Ectodermal cell (in vitro differentiated cells): ENCODE results near the gene NAP1L5.

Source experiments
- H3K27ac ChIP-seq: 2 replicates; pipeline ENCODE4 v1.7.0; 2013; ENCODE audit warnings: mild to moderate bottlenecking, low read depth, low read length; ENCODE audit not compliant: insufficient read depth, poor library complexity, severe bottlenecking
- H3K27me3 ChIP-seq: 2 replicates; pipeline ENCODE4 v1.7.0; 2013; ENCODE audit warnings: mild to moderate bottlenecking, low read length; ENCODE audit not compliant: insufficient read depth, control insufficient read depth, poor library complexity, severe bottlenecking
- H3K36me3 ChIP-seq: one replicate; pipeline ENCODE4 v1.7.0; 2013; ENCODE audit warnings: low read length; ENCODE audit not compliant: control insufficient read depth, insufficient read depth
- H3K4me1 ChIP-seq: one replicate; pipeline ENCODE4 v1.7.0; 2013; ENCODE audit warnings: low read length; ENCODE audit not compliant: control insufficient read depth, insufficient read depth
- H3K4me3 ChIP-seq: 2 replicates; pipeline ENCODE4 v1.7.0; 2013; ENCODE audit warnings: low read depth, low read length, control low read depth; ENCODE audit not compliant: insufficient read depth
- H3K9me3 ChIP-seq: 2 replicates; pipeline ENCODE4 v1.7.0; 2013; ENCODE audit warnings: mild to moderate bottlenecking, low read length, moderate library complexity; ENCODE audit not compliant: control insufficient read depth
- WGBS, 2 experiments: methylation state at CpG; one replicate each; pipeline ENCODE4 v1.1.7; 2013; ENCODE audit warnings: missing lambda C conversion rate in 2 of 2; 5-methylcytosine and 5-hydroxymethylcytosine counted together

NAP1L5 gene

GRCh38 chr4:88736264-88736663, 38.6 kb upstream of the NAP1L5 start:
- Histone ChIP-seq H3K27ac (no peak overlapping the region), H3K4me1 (no peaks in the 10 kb centered on the region), H3K27me3 (no peaks in the 10 kb centered on the region), H3K36me3 (no peaks in the 10 kb centered on the region), H3K4me3 (no peak overlapping the region), H3K9me3 (no peaks in the 10 kb centered on the region)
- WGBS, 2 experiments, result 99 to 100% methylated on average over 3 of the region's 3 CpGs

DNA sequence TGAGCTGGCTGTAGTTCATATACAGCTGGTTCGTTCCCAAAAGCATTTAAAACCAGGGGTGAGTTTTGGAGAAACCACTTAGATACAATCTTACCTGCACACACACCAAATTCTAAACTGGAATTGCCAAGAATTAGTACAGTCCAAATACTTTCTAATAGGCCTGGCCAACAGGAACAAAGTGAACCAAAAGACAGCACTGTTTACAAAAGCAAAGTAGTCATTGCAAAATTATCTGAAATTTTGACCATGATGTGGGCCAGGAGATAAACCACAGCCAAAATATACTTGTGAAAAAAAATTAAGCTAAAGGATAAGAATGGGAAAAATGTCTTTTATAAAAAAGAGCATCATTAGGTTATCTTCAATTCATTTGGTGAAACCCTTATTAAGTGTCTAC, 37.9 kb upstream of the NAP1L5 start:
- no peaks in the 10 kb centered on the region for H3K4me1 ChIP-seq
- no peaks in the 10 kb centered on the region for H3K36me3 ChIP-seq
- H3K9me3 ChIP-seq, result no peaks in the 10 kb centered on the region
- H3K4me3 ChIP-seq, result no peak overlapping the region
- H3K27ac ChIP-seq, result no peak overlapping the region
- H3K27me3 ChIP-seq, result no peaks in the 10 kb centered on the region
- WGBS, 2 experiments, result 85 to 96% methylated on average over 1 of the region's 1 CpG

- Histone ChIP-seq H3K4me3 (no peak overlapping the region), H3K4me1 (no peaks in the 10 kb centered on the region), H3K36me3 (no peaks in the 10 kb centered on the region), H3K27ac (no peak overlapping the region), H3K9me3 (no peaks in the 10 kb centered on the region), H3K27me3 (no peaks in the 10 kb centered on the region)
- WGBS, 2 experiments, result 94 to 96% methylated on average over 3 of the region's 3 CpGs
Measured at GRCh38 chr4:88734403-88734949, 36.8 kb upstream of the NAP1L5 start.

GRCh38 chr4:88732714-88733368, 35.2 kb upstream of the NAP1L5 start:
- H3K27ac ChIP-seq, result no peak overlapping the region
- 92 to 100% methylated on average over 4 to 5 of the region's 5 CpGs for WGBS, 2 experiments
- no peak overlapping the region for H3K4me3 ChIP-seq
- no peaks in the 10 kb centered on the region for H3K4me1 ChIP-seq
- H3K27me3 ChIP-seq, result no peaks in the 10 kb centered on the region
- H3K9me3 ChIP-seq, result no peaks in the 10 kb centered on the region
- H3K36me3 ChIP-seq, result peaks cover 3% of the 10 kb centered on the region

GRCh38 chr4:88731381-88731780, 33.8 kb upstream of the NAP1L5 start:
- no peaks in the 10 kb centered on the region for H3K4me1 ChIP-seq
- H3K4me3 ChIP-seq, result no peak overlapping the region
- H3K27ac ChIP-seq, result no peak overlapping the region
- no peaks in the 10 kb centered on the region for H3K9me3 ChIP-seq
- H3K36me3 ChIP-seq, result peaks cover 8% of the 10 kb centered on the region
- WGBS, 2 experiments, result 93 to 96% methylated on average over 3 to 4 of the region's 4 CpGs
- H3K27me3 ChIP-seq, result no peaks in the 10 kb centered on the region

- WGBS, 2 experiments, result 97 to 98% methylated on average over 5 of the region's 5 CpGs
- Histone ChIP-seq H3K27me3 (no peaks in the 10 kb centered on the region), H3K9me3 (no peaks in the 10 kb centered on the region), H3K4me3 (no peak overlapping the region), H3K27ac (no peak overlapping the region), H3K4me1 (no peaks in the 10 kb centered on the region), H3K36me3 (peaks cover 8% of the 10 kb centered on the region)
Measured at GRCh38 chr4:88730811-88731210, 33.2 kb upstream of the NAP1L5 start.

GRCh38 chr4:88729146-88729760, 31.6 kb upstream of the NAP1L5 start:
- H3K4me3 ChIP-seq, result no peak overlapping the region
- no peaks in the 10 kb centered on the region for H3K9me3 ChIP-seq
- no peaks in the 10 kb centered on the region for H3K4me1 ChIP-seq
- no peak overlapping the region for H3K27ac ChIP-seq
- no peaks in the 10 kb centered on the region for H3K27me3 ChIP-seq
- peaks cover 8% of the 10 kb centered on the region for H3K36me3 ChIP-seq
- 95 to 98% methylated on average over 5 to 6 of the region's 6 CpGs for WGBS, 2 experiments

- no peak overlapping the region for H3K27ac ChIP-seq
- H3K9me3 ChIP-seq, result no peaks in the 10 kb centered on the region
- H3K4me1 ChIP-seq, result no peaks in the 10 kb centered on the region
- H3K4me3 ChIP-seq, result no peak overlapping the region
- H3K36me3 ChIP-seq, result peaks cover 8% of the 10 kb centered on the region
- no peaks in the 10 kb centered on the region for H3K27me3 ChIP-seq
- WGBS, 2 experiments, result 94 to 96% methylated on average over 6 of the region's 6 CpGs
Measured at GRCh38 chr4:88728146-88728545, 30.5 kb upstream of the NAP1L5 start.

DNA sequence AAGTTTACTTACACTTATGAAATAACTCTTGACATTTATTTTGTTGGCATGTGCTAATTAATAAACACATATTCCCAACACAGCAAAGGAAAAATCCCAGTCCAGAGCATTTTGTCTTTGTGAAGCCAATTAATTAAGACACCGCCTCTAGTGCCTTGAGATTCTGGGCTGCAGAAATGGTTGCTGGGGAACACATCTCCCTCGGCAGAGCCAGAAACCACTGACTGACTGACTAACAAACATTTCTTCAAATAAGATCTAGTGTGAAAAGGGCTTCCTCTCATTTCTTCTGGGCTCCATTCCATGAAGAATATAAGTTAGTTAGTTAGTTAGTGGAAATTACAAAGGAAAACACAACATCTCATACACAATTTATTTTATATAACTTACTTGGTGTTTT, 28.4 kb upstream of the NAP1L5 start:
- 92% methylated on average over 2 of the region's 2 CpGs for WGBS, 2 experiments
- no peaks in the 10 kb centered on the region for H3K27me3 ChIP-seq
- H3K4me3 ChIP-seq, result no peak overlapping the region
- peaks cover 8% of the 10 kb centered on the region for H3K36me3 ChIP-seq
- H3K4me1 ChIP-seq, result no peaks in the 10 kb centered on the region
- no peak overlapping the region for H3K27ac ChIP-seq
- H3K9me3 ChIP-seq, result no peaks in the 10 kb centered on the region

DNA sequence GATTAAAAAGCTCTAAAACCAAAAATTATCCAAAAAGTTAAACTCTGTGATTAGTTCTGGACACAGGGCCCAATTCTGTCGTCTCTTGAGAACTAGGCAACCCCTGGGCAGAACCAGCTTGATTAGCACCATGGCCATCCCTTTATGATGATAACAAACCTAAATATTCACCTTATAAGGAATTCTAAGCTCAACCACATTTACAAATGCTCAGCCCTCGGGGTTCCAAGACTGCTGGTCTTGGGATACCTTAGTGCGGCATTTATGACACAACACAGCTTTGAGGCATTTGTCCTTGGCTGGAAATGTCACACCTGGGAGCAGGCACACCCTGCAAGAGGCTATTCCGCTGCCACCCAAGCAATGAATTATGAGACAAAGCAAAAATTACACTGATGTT, 27.5 kb upstream of the NAP1L5 start:
- no peaks in the 10 kb centered on the region for H3K27me3 ChIP-seq
- H3K36me3 ChIP-seq, result peaks cover 8% of the 10 kb centered on the region
- no peak overlapping the region for H3K27ac ChIP-seq
- H3K9me3 ChIP-seq, result no peaks in the 10 kb centered on the region
- 90 to 91% methylated on average over 4 of the region's 4 CpGs for WGBS, 2 experiments
- no peak overlapping the region for H3K4me3 ChIP-seq
- H3K4me1 ChIP-seq, result no peaks in the 10 kb centered on the region
